ENCODE results near the gene TXNDC8. TPM values are rescaled to one million over a fixed set of nuclear protein-coding genes. Genes with fewer than 3 reads are reported as not detected.

The TXNDC8 gene
- total RNA-seq, 6 experiments from 2014 or later: not detected

DNA sequence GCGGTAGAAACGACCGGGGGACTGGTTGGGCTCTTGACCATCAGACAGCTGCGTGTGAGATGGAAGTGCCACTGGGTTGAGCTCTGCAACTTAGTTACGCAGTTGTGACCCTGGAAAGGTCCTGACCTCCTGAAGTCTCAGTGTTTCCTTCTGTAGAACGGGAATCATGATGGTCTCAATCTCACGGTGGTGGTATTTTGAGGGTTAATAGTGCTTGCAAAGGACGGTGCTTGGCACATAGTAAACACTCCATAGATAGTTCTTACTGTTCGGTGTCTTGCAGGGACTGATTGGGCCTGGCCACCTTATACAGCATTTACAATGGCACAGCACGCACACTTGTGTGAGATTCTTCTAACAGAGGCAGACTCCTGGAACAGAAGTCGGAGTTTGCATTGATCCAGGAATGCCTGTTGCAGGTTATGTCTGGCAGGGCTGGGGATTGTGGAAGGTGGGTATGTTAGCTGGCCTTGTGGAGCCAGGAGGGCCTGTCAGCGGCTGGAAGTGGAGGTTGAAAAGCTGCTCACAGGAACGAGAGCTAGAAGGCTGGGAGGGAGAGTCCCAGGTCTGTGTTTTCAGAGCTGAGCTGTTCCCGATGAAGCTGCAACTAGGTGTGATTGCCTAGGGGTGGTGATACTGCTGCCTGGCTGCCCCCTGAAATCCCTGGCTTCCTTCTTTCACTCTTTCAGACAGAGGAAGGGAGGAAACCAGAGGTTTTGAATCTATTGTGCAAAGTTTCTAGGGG is 80.4 kb downstream of the TXNDC8 start:
- no peak for DNase-seq
- Mint-ChIP-seq H3K4me1 (ENCODE audit: low read depth) (peaks cover 66% of the 10 kb centered on the region), H3K4me3 (peak overlapping the region; percentile 99), H3K9me3 (no peaks in the 10 kb centered on the region), H3K36me3 (ENCODE audit: low read depth) (peaks cover 24% of the 10 kb centered on the region), H3K27me3 (ENCODE audit: insufficient read depth) (peaks cover 11% of the 10 kb centered on the region), H3K27ac (peak overlapping the region; percentile 100)
- TF ChIP-seq, protein P1, sequence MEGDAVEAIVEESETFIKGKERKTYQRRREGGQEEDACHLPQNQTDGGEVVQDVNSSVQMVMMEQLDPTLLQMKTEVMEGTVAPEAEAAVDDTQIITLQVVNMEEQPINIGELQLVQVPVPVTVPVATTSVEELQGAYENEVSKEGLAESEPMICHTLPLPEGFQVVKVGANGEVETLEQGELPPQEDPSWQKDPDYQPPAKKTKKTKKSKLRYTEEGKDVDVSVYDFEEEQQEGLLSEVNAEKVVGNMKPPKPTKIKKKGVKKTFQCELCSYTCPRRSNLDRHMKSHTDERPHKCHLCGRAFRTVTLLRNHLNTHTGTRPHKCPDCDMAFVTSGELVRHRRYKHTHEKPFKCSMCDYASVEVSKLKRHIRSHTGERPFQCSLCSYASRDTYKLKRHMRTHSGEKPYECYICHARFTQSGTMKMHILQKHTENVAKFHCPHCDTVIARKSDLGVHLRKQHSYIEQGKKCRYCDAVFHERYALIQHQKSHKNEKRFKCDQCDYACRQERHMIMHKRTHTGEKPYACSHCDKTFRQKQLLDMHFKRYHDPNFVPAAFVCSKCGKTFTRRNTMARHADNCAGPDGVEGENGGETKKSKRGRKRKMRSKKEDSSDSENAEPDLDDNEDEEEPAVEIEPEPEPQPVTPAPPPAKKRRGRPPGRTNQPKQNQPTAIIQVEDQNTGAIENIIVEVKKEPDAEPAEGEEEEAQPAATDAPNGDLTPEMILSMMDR (IDR thresholded peaks at IDR 0.05): no peak

- DNase-seq: peak; percentile 91
- Mint-ChIP-seq H3K27me3 (ENCODE audit: insufficient read depth) (peaks cover 11% of the 10 kb centered on the region), H3K4me3 (peak within 1 kb of the TSS; percentile 99), H3K36me3 (ENCODE audit: low read depth) (peaks cover 24% of the 10 kb centered on the region), H3K4me1 (ENCODE audit: low read depth) (peaks cover 63% of the 10 kb centered on the region), H3K9me3 (no peaks in the 10 kb centered on the region), H3K27ac (peak within 1 kb of the TSS; percentile 100)
- TF ChIP-seq, protein P1 (IDR thresholded peaks at IDR 0.05): no peak
Measured at GRCh38 chr9:110256380-110257096, 81.1 kb downstream of the TXNDC8 start, which contains the start of gene TXN. TXN (minus strand) TSS chr9:110256507; CDS start chr9:110256435, 72 bp downstream.

DNA sequence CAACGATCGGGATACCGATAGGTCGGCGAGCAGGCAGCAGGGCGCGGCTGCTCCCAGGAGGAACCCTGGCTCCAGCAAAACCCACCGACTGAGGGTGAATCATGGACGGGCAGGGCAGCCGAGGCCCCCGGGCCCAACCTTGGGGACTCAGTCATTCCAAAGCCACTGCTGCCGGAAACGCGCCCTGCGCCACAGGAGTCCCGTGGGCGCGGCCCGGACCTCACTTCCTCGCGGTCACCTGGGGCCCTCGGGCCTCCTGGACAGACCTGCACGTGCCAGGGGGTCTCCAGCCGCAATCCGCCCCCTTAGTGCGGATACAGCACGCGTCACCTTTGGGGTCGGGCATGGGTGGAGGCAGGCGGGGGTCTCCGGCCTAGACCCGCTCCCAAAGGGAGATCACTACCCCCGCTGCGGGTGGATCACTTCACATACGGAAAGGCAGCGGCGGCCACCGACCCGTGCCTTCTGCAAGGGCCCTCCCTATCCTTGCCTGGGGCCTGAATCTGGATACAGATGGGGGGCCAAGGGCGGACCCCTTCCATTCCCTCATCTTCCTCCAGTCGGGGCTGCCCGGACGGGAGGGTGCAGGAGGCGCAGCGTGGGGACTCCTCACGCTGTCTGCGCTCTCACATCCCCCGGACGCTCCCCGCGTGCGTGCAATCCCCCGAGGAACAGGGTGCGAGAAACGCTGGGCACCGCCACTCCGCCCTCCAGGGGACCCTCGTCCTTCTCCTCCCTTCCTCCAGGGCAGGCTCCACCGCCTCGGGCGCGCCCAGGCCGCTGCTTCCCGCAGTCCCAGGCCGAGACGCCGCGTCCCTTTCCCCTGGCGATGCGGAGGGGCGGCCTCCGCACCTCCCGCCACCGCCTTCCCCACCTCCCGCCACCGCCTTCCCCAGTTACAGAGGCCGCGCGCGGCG is 81.9 kb downstream of the TXNDC8 start:
- DNase-seq: peak; percentile 62
- H3K4me3 Mint-ChIP-seq: peak overlapping the region; percentile 99
- H3K9me3 Mint-ChIP-seq: no peaks in the 10 kb centered on the region
- peaks cover 54% of the 10 kb centered on the region for H3K4me1 Mint-ChIP-seq (ENCODE audit: low read depth)
- H3K27ac Mint-ChIP-seq: peak overlapping the region; percentile 100
- peaks cover 11% of the 10 kb centered on the region for H3K27me3 Mint-ChIP-seq (ENCODE audit: insufficient read depth)
- peaks cover 25% of the 10 kb centered on the region for H3K36me3 Mint-ChIP-seq (ENCODE audit: low read depth)
- TF ChIP-seq, protein P1 (IDR thresholded peaks at IDR 0.05): no peak

DNA sequence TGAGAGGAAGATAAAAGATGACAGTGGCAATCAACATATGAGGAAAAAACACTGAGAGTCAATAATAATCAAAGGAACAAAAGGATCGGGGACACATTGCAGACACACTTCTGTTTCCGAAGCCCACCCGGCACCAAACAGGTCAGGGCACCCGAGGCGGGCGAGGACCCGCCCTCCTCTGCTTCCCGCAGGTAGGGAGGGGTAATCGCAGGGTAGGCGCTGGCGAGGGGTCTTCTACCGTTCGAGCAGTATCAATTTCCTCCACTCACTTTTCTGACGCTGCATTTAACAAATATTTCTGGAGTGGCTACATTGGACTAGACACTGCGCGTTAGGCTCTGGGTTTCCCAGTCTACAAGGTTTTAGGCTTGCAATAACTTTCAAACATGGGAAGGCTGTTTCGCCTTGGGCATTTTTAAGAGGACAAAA is 82.6 kb downstream of the TXNDC8 start:
- H3K9me3 Mint-ChIP-seq: no peaks in the 10 kb centered on the region
- peaks cover 30% of the 10 kb centered on the region for H3K36me3 Mint-ChIP-seq (ENCODE audit: low read depth)
- TF ChIP-seq, protein P1 (IDR thresholded peaks at IDR 0.05): no peak
- H3K4me3 Mint-ChIP-seq: peak overlapping the region; percentile 99
- no peak for DNase-seq
- peak overlapping the region; percentile 100 for H3K27ac Mint-ChIP-seq
- H3K4me1 Mint-ChIP-seq (ENCODE audit: low read depth): peaks cover 51% of the 10 kb centered on the region
- peaks cover 9% of the 10 kb centered on the region for H3K27me3 Mint-ChIP-seq (ENCODE audit: insufficient read depth)

DNA sequence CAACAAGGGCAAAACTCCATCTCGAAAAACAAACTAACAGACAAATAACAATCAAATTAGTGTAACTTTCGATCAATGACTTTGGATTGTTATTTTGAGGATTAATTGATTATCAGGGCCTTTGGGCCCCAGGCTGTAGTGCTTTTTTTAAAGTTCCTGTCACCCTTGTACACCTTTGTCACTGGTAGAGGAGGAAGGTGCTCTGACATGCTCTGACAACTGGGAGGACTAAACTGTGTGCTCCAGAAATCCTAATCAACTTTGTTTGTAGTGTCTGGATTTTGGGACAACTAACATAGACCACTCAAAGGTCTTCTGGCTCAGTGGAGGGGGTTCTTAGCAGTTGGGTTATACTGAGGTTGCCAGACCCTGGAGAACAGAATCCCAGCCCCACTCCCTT is 83.2 kb downstream of the TXNDC8 start:
- Mint-ChIP-seq H3K27me3 (ENCODE audit: insufficient read depth) (peaks cover 9% of the 10 kb centered on the region), H3K27ac (peak overlapping the region; percentile 100), H3K4me3 (peak overlapping the region; percentile 99), H3K36me3 (ENCODE audit: low read depth) (peaks cover 35% of the 10 kb centered on the region), H3K4me1 (ENCODE audit: low read depth) (peaks cover 51% of the 10 kb centered on the region), H3K9me3 (no peaks in the 10 kb centered on the region)
- TF ChIP-seq, protein P1 (IDR thresholded peaks at IDR 0.05): no peak
- DNase-seq: no peak

Data from HFFc6 (cell line).